ENCODE results near the gene NCS1. TPM values are rescaled to one million over a fixed set of nuclear protein-coding genes. Genes with fewer than 3 reads are reported as not detected.

NCS1 gene
- total RNA-seq, 1 experiment from 2014 or later: 70.1 TPM

- DNase-seq (ENCODE audit: low read depth): no peak
Measured at GRCh38 chr9:130193531-130194377, 21.6 kb downstream of the NCS1 start.

DNA sequence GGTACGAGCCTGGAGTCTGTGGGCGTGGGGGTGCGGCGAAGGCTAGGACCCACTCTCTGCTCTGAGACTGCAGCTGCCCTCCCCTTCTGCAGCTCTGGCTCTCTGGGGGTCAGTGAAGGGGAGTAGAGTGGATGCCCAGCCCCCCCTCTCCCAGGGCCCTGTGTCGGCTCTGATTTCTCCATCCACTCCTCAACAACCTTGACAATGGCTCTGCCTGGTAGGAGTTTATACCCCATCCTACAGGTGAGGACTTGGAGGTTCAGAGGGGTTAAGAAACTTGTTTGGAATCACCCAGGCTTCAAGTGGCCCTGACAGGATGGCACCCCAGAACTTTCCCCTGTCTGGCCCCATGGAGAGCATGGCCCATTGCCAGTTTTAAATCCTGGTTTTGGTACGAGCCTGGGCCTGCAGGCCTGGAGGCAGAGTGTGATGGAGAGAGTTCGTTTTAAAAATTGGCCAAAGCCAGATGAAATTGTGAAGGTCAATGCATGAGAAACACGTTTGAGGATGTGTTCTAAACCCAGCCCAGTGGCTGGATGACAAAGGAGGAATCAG, 22.3 kb downstream of the NCS1 start:
- no peak for DNase-seq (ENCODE audit: low read depth)

GRCh38 chr9:130195638-130196037, 23.4 kb downstream of the NCS1 start:
- no peak for DNase-seq (ENCODE audit: low read depth)

GRCh38 chr9:130196643-130197042, 24.4 kb downstream of the NCS1 start:
- peak; percentile 26 for DNase-seq (ENCODE audit: low read depth)

GRCh38 chr9:130197386-130197785, 25.2 kb downstream of the NCS1 start:
- no peak for DNase-seq (ENCODE audit: low read depth)

DNA sequence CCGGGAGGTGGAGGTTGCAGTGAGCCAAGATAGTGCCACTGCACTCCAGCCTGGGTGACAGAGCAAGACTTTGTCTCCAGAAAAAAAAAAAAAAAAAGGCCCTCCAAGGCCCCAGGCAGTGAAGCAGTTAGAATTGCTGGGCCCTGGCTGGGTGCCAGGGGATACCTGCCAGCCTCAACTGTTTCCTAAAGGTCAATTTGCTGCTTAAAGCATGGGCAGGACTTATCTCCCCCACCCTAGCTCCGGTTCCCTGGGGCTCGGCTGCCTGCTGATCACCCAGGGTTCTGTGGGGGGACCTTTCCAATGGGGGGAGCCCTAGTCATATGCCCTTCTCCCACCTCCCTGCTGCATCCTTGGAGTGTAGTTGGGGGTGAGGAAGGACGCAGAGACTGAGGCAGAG, 25.7 kb downstream of the NCS1 start:
- no peak for DNase-seq (ENCODE audit: low read depth)

- DNase-seq (ENCODE audit: low read depth): no peak
Measured at GRCh38 chr9:130198501-130199179, 26.4 kb downstream of the NCS1 start.

DNA sequence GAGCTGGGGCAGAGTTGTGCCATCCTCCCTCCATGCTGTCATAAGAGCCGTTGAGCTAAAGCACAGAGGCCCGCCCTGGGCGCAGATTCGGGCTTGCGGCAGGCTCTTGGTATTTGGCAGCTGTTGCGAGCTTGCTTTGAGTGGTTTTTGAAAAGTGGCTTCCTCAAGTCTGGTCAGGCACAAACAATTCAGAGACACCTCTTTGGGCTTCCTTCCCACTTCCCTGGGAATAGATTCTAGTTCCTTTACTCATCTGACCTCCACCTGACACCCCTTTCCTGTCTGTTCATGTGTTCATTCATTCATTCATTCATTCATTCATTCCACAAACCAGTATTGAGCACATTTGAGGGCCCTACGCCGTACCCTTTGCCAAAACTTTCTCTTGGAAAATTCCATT, 27.4 kb downstream of the NCS1 start:
- peak; percentile 85 for DNase-seq (ENCODE audit: low read depth)

DNA sequence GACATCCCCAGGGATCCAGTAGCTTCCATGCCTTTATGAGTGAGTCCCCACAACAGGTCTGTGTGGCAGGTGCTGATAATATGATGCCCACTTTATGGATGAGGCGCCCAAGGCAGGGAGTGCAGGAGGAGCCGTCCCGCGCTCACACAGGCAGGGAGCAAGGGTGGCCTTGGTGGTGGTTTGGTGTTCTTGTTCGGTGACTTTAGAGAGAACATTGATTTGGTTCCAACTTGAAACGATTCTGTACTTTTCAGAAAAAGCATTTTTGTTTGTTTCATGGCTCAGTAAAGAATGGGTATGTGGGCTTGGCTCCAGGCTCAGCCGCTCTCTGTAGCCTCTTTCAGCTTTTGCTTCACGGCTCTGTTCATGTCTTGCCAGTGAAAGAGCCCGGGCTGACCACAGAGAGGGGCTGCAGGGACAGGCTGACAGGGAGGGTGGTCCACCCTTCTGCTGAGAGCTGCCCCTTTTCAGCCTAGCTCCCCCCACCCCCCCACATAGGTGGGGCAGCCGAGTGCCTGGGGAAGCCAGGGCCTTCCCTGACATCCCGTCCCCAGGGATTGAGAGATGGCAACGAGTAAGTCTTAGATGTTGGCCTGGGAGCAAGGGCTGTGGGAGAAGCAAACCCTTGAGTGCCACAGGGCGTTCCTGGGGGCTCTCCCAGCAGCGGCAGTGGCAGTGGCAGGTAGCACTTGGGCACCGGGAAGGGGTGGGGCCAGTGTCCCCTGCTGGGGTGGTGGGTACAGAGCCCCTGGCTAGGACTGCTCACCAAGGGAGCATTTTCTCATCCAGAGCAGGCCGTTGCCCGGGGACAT, 28.0 kb downstream of the NCS1 start:
- no peak for DNase-seq (ENCODE audit: low read depth)

- DNase-seq (ENCODE audit: low read depth): no peak
Measured at GRCh38 chr9:130201399-130201873, 29.2 kb downstream of the NCS1 start.

GRCh38 chr9:130201974-130202373, 29.8 kb downstream of the NCS1 start:
- DNase-seq (ENCODE audit: low read depth): no peak

DNA sequence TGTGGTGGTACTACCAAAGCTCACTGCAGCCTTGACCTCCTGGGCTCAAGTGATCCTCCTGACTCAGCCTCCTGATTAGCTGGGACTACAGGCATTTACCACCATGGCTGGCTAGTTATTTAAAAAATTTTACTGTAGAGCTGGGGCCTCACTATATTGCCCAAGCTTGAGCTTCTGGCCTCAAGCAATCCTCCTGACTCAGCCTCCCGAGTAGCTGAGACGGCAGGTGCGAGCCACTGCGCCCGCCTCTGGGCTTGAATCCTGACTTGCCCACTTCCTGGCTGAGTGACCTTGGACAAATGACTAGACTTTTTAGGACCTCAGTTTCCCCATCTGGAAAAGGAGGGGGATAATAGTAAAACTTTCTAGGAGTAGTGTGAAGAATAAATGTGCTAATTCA, 32.1 kb downstream of the NCS1 start:
- DNase-seq (ENCODE audit: low read depth): no peak

DNA sequence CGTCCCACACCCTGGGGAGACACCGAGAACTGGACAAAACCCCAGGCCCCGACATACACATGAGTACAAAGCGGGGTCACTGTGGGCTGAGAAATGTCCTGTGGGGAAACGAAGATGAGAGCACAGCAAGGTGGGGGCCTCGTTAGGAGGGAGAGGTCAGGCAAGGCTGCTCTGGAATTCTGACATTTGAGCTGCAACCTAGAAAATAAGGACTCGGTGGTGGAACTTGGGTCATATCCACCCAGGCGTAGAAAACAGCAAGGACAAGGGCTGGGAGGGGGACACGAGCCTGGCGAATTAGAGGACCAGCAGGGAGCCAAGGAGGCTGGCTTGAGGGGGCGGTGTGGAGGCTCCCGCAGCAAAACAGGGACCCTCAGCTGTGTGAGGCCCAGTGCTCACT, 32.8 kb downstream of the NCS1 start:
- no peak for DNase-seq (ENCODE audit: low read depth)

DNA sequence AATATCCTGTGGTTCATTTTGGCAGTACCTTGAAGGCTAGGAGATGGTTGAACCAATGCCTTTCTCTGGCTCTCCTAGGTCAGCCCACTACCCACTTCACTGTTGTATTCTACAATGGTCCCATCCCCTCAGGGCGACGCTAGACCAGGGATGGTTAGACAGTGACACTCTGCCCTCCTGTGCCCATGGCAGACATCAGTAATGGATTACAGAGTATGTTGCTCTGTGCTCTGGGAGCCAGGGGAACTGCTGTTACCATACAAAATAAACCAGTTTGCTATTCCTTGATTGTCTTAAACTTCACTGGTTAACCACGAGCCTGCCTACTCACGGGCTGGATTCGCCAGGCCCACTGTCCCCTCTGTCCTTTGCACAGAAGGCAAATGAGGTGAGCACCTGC, 33.7 kb downstream of the NCS1 start:
- DNase-seq (ENCODE audit: low read depth): no peak

- no peak for DNase-seq (ENCODE audit: low read depth)
Measured at GRCh38 chr9:130206579-130206978, 34.4 kb downstream of the NCS1 start.

- DNase-seq (ENCODE audit: low read depth): no peak
Measured at GRCh38 chr9:130207241-130207992, 35.2 kb downstream of the NCS1 start.

- no peak for DNase-seq (ENCODE audit: low read depth)
Measured at GRCh38 chr9:130208600-130209347, 36.6 kb downstream of the NCS1 start.

DNA sequence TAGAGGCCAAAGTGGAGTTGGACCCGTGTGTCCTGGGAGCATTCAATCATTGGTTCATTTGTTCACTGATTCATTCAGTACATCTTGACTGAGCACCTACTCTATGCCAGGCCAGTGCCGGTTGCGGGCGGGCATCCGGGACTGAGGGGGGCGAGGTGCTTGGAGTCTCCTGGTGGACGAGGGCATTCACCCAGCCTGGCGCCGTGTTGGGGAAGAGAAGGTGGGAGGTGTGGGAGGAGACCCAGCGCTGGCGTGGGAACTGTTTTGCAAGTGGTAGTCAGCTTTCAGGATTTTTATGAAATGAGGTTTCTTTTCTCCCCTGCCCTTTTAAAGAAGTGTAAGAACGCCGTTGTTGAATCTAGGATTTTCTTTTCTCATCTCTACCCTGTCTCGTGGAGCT, 37.2 kb downstream of the NCS1 start:
- no peak for DNase-seq (ENCODE audit: low read depth)

- DNase-seq (ENCODE audit: low read depth): no peak
Measured at GRCh38 chr9:130211548-130212226, 39.5 kb downstream of the NCS1 start.

Data from LHCN-M2 (cell line).